Mesendoderm (in vitro differentiated cells): ENCODE measurements around the gene BBS7.

ENCODE experiments used
- DNase-seq: peaks from one replicate; pipeline ENCODE4 v3.0.0; 2013
- H2AK5ac ChIP-seq: 2 replicates; pipeline ENCODE4 v1.6.1; 2013; ENCODE audit warnings: low read length, inconsistent platforms
- H2BK120ac ChIP-seq: 2 replicates; pipeline ENCODE4 v1.6.1; 2013; ENCODE audit warnings: low read depth, mild to moderate bottlenecking, low read length, moderate library complexity, mixed read lengths
- H2BK15ac ChIP-seq: replicated peaks from 2 replicates; pipeline ENCODE4 v1.6.1; 2013; ENCODE audit warnings: low read depth, mild to moderate bottlenecking, moderate library complexity
- H2BK5ac ChIP-seq: 2 replicates; pipeline ENCODE4 v1.6.1; 2013; ENCODE audit warnings: low read length, inconsistent platforms
- H3K18ac ChIP-seq: 2 replicates; pipeline ENCODE4 v1.6.1; 2013; ENCODE audit warnings: mild to moderate bottlenecking, low read length, mixed read lengths
- H3K23ac ChIP-seq: one replicate; pipeline ENCODE4 v1.6.1; 2013; ENCODE audit warnings: low read length
- H3K27ac ChIP-seq: 2 replicates; pipeline ENCODE4 v1.5.1; 2013; ENCODE audit warnings: low read depth, mild to moderate bottlenecking, inconsistent platforms, low read length, moderate library complexity
- H3K27me3 ChIP-seq: 2 replicates; pipeline ENCODE4 v1.6.1; 2013; ENCODE audit warnings: low read length, control low read depth, mild to moderate bottlenecking, inconsistent platforms; ENCODE audit not compliant: insufficient read depth, poor library complexity
- H3K36me3 ChIP-seq: 2 replicates; pipeline ENCODE4 v1.6.1; 2013; ENCODE audit warnings: low read length, inconsistent platforms; ENCODE audit not compliant: control insufficient read depth, insufficient read depth
- H3K4ac ChIP-seq: one replicate; pipeline ENCODE4 v1.6.1; 2013; ENCODE audit warnings: low read depth, mild to moderate bottlenecking, low read length, moderate library complexity
- H3K4me1 ChIP-seq: 2 replicates; pipeline ENCODE4 v1.6.1; 2013; ENCODE audit warnings: low read depth, low read length, inconsistent platforms; ENCODE audit not compliant: control insufficient read depth
- H3K4me2 ChIP-seq: 2 replicates; pipeline ENCODE4 v1.6.1; 2013; ENCODE audit warnings: low read length
- H3K4me3 ChIP-seq: 2 replicates; pipeline ENCODE4 v1.5.1; 2013; ENCODE audit warnings: mild to moderate bottlenecking, low read length
- H3K56ac ChIP-seq: one replicate; pipeline ENCODE4 v1.6.1; 2013; ENCODE audit warnings: low read length
- H3K79me1 ChIP-seq: 2 replicates; pipeline ENCODE4 v1.6.1; 2013; ENCODE audit warnings: low read length, inconsistent platforms
- H3K79me2 ChIP-seq: 2 replicates; pipeline ENCODE4 v1.6.1; 2013; ENCODE audit warnings: mild to moderate bottlenecking, low read length; ENCODE audit not compliant: control insufficient read depth, insufficient read depth
- H3K9ac ChIP-seq: 2 replicates; pipeline ENCODE4 v1.6.1; 2013; ENCODE audit warnings: low read length, inconsistent platforms
- H4K5ac ChIP-seq: one replicate; pipeline ENCODE4 v1.6.1; 2013; ENCODE audit warnings: low read length
- H4K8ac ChIP-seq: one replicate; pipeline ENCODE4 v1.6.1; 2013; ENCODE audit warnings: low read depth, mild to moderate bottlenecking, control low read depth, low read length, moderate library complexity
- WGBS: extraction: QIAGEN DNeasy Blood & Tissue Kit; methylation state at CpG from one replicate; pipeline ENCODE4 v1.1.7; 2013; ENCODE audit warnings: low lambda C conversion rate, missing lambda C conversion rate; ENCODE audit not compliant: insufficient coverage; ENCODE audit errors: extremely low coverage; 5-methylcytosine and 5-hydroxymethylcytosine counted together

The BBS7 gene

GRCh38 chr4:121789960-121790829, 80.1 kb downstream of the BBS7 start:
- H3K79me2 ChIP-seq = no peaks in the 10 kb centered on the region
- no peak overlapping the region for H3K4ac ChIP-seq
- H3K27me3 ChIP-seq = no peaks in the 10 kb centered on the region
- H2BK120ac ChIP-seq = no peak overlapping the region
- no peak overlapping the region for H2BK15ac ChIP-seq
- no peaks in the 10 kb centered on the region for H3K4me1 ChIP-seq
- no peak overlapping the region for H4K8ac ChIP-seq
- no peak overlapping the region for H3K4me3 ChIP-seq
- no peak overlapping the region for H3K56ac ChIP-seq
- no peak overlapping the region for H3K4me2 ChIP-seq
- WGBS = no CpG with 5 or more reads among the region's 3 CpGs
- no peak overlapping the region for H4K5ac ChIP-seq
- H2BK5ac ChIP-seq = no peak overlapping the region
- no peak overlapping the region for H3K18ac ChIP-seq
- DNase-seq = no peak
- no peak overlapping the region for H2AK5ac ChIP-seq
- no peaks in the 10 kb centered on the region for H3K36me3 ChIP-seq
- no peak overlapping the region for H3K23ac ChIP-seq
- no peak overlapping the region for H3K9ac ChIP-seq
- H3K79me1 ChIP-seq = no peaks in the 10 kb centered on the region
- no peak overlapping the region for H3K27ac ChIP-seq

- Histone ChIP-seq H2BK120ac (no peak overlapping the region), H3K9ac (no peak overlapping the region)
Measured at GRCh38 chr4:121789455-121789854, 80.8 kb downstream of the BBS7 start.

GRCh38 chr4:121788896-121789295, 81.4 kb downstream of the BBS7 start:
- no peak overlapping the region for H3K56ac ChIP-seq
- H3K36me3 ChIP-seq = no peaks in the 10 kb centered on the region
- H2BK120ac ChIP-seq = no peak overlapping the region
- no peak overlapping the region for H3K4me3 ChIP-seq
- H2BK5ac ChIP-seq = no peak overlapping the region
- H3K27ac ChIP-seq = no peak overlapping the region
- no peak for DNase-seq
- no peak overlapping the region for H3K9ac ChIP-seq
- H3K18ac ChIP-seq = no peak overlapping the region
- no CpG with 5 or more reads among the region's 2 CpGs for WGBS
- no peak overlapping the region for H3K23ac ChIP-seq
- no peak overlapping the region for H3K4ac ChIP-seq
- no peak overlapping the region for H4K8ac ChIP-seq
- no peak overlapping the region for H3K4me2 ChIP-seq
- no peaks in the 10 kb centered on the region for H3K79me1 ChIP-seq
- no peaks in the 10 kb centered on the region for H3K27me3 ChIP-seq
- H2BK15ac ChIP-seq = no peak overlapping the region
- no peak overlapping the region for H4K5ac ChIP-seq
- H3K4me1 ChIP-seq = no peaks in the 10 kb centered on the region
- no peak overlapping the region for H2AK5ac ChIP-seq
- no peaks in the 10 kb centered on the region for H3K79me2 ChIP-seq

More at GRCh38 chr4:121789455-121789854, 80.8 kb downstream of the BBS7 start:
- Histone ChIP-seq H4K5ac (no peak overlapping the region), H3K27me3 (no peaks in the 10 kb centered on the region), H3K79me1 (no peaks in the 10 kb centered on the region), H2BK5ac (no peak overlapping the region), H4K8ac (no peak overlapping the region), H3K27ac (no peak overlapping the region), H2BK15ac (no peak overlapping the region), H3K36me3 (no peaks in the 10 kb centered on the region), H3K56ac (no peak overlapping the region), H3K4me3 (no peak overlapping the region), H3K4me1 (no peaks in the 10 kb centered on the region), H3K79me2 (no peaks in the 10 kb centered on the region), H3K18ac (no peak overlapping the region), H3K4ac (no peak overlapping the region), H3K23ac (no peak overlapping the region), H2AK5ac (no peak overlapping the region), H3K4me2 (no peak overlapping the region)
- DNase-seq = no peak
- WGBS = no CpG with 5 or more reads among the region's 1 CpG

- Histone ChIP-seq H3K9ac (no peak overlapping the region), H4K5ac (no peak overlapping the region), H3K27ac (no peak overlapping the region), H3K4me1 (no peaks in the 10 kb centered on the region), H2BK5ac (no peak overlapping the region), H3K4ac (no peak overlapping the region), H3K79me2 (no peaks in the 10 kb centered on the region), H3K4me3 (no peak overlapping the region), H3K36me3 (no peaks in the 10 kb centered on the region), H3K27me3 (no peaks in the 10 kb centered on the region), H3K18ac (no peak overlapping the region), H3K56ac (no peak overlapping the region), H2AK5ac (no peak overlapping the region), H4K8ac (no peak overlapping the region), H2BK120ac (no peak overlapping the region), H3K4me2 (no peak overlapping the region), H3K23ac (no peak overlapping the region), H2BK15ac (no peak overlapping the region), H3K79me1 (no peaks in the 10 kb centered on the region)
- WGBS = no CpG with 5 or more reads among the region's 2 CpGs
- no peak for DNase-seq
Measured at GRCh38 chr4:121786221-121786620, 84.1 kb downstream of the BBS7 start.

- no peak for DNase-seq
- Histone ChIP-seq H3K4ac (no peak overlapping the region), H3K4me2 (no peak overlapping the region), H4K5ac (no peak overlapping the region), H3K4me3 (no peak overlapping the region), H2AK5ac (no peak overlapping the region), H3K9ac (no peak overlapping the region), H3K18ac (no peak overlapping the region), H2BK15ac (no peak overlapping the region), H3K36me3 (no peaks in the 10 kb centered on the region), H2BK120ac (no peak overlapping the region), H3K27ac (no peak overlapping the region), H4K8ac (no peak overlapping the region), H3K27me3 (no peaks in the 10 kb centered on the region), H2BK5ac (no peak overlapping the region), H3K79me2 (no peaks in the 10 kb centered on the region), H3K56ac (no peak overlapping the region), H3K79me1 (no peaks in the 10 kb centered on the region), H3K4me1 (no peaks in the 10 kb centered on the region), H3K23ac (no peak overlapping the region)
- WGBS = no CpG with 5 or more reads among the region's 4 CpGs
Measured at GRCh38 chr4:121785479-121785878, 84.8 kb downstream of the BBS7 start.

- H3K4me3 ChIP-seq = no peak overlapping the region
- no peak overlapping the region for H3K56ac ChIP-seq
- H3K36me3 ChIP-seq = no peaks in the 10 kb centered on the region
- no peaks in the 10 kb centered on the region for H3K27me3 ChIP-seq
- no CpG with 5 or more reads among the region's 2 CpGs for WGBS
- no peak overlapping the region for H3K9ac ChIP-seq
- H3K79me1 ChIP-seq = no peaks in the 10 kb centered on the region
- H3K27ac ChIP-seq = no peak overlapping the region
- no peaks in the 10 kb centered on the region for H3K4me1 ChIP-seq
- no peak overlapping the region for H2BK5ac ChIP-seq
- H3K4me2 ChIP-seq = no peak overlapping the region
- H3K23ac ChIP-seq = no peak overlapping the region
- H2BK120ac ChIP-seq = no peak overlapping the region
- H4K8ac ChIP-seq = no peak overlapping the region
- H3K18ac ChIP-seq = no peak overlapping the region
- DNase-seq = no peak
- H2AK5ac ChIP-seq = no peak overlapping the region
- H2BK15ac ChIP-seq = no peak overlapping the region
- no peak overlapping the region for H3K4ac ChIP-seq
- H3K79me2 ChIP-seq = no peaks in the 10 kb centered on the region
- H4K5ac ChIP-seq = no peak overlapping the region
Measured at GRCh38 chr4:121784975-121785374, 85.3 kb downstream of the BBS7 start.
